GM23248 (cell line): ENCODE data around the gene ARID4B.

Source experiments
- EZH2 ChIP-seq: fragments of 200-600 bp; sonication (generic); IDR thresholded peaks from 2 replicates; pipeline ENCODE4 v1.6.1; 2018; ENCODE audit warnings: antibody characterized with exemption, mild to moderate bottlenecking; ENCODE audit not compliant: insufficient read depth, poor library complexity, severe bottlenecking
- EZH2phosphoT487 ChIP-seq: fragments of 200-600 bp; sonication (generic); IDR thresholded peaks from 2 replicates; pipeline ENCODE4 v1.6.1; 2018; ENCODE audit warnings: antibody characterized with exemption, moderate library complexity, mild to moderate bottlenecking, low read depth; ENCODE audit not compliant: insufficient read depth

DNA sequence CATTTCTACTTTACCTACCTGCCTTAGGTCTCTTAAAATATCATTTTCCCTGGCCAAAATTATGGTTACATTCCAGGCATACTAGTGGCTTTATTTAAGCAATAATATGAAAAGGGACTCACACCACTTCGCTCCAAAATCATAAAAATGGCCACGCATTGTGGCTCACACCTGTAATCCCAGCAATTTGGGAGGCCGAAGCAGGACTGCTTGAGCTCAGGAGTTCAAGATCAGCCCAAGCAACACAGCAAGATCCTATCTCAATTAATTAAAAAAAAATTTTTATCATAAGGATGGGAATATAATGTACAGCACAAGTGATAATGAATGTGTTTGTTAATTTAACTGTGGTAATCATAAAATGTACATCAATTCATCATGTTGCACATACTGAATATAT is 65.4 kb downstream of the ARID4B start:
- no peak for TF ChIP-seq EZH2
- no peak for TF ChIP-seq EZH2phosphoT487
